ENCODE measurements around the gene CNPPD1.

GRCh38 chr2:219214141-219214540 is 37.4 kb upstream of the CNPPD1 start:
- TF ChIP-seq, protein P1, sequence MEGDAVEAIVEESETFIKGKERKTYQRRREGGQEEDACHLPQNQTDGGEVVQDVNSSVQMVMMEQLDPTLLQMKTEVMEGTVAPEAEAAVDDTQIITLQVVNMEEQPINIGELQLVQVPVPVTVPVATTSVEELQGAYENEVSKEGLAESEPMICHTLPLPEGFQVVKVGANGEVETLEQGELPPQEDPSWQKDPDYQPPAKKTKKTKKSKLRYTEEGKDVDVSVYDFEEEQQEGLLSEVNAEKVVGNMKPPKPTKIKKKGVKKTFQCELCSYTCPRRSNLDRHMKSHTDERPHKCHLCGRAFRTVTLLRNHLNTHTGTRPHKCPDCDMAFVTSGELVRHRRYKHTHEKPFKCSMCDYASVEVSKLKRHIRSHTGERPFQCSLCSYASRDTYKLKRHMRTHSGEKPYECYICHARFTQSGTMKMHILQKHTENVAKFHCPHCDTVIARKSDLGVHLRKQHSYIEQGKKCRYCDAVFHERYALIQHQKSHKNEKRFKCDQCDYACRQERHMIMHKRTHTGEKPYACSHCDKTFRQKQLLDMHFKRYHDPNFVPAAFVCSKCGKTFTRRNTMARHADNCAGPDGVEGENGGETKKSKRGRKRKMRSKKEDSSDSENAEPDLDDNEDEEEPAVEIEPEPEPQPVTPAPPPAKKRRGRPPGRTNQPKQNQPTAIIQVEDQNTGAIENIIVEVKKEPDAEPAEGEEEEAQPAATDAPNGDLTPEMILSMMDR (IDR thresholded peaks at IDR 0.05; ENCODE audit: low read depth, low read length) = no peak
- TF ChIP-seq EZH2phosphoT487 (IDR thresholded peaks at IDR 0.05; ENCODE audit: low read depth) = no peak
